Neutrophil (primary cell): ENCODE results near the gene GOLGA7B.

ENCODE experiments used
- H3K27ac ChIP-seq: fragments of 200-600 bp; sonication (generic); 2 replicates; pipeline ENCODE4 v1.5.1; 2016; ENCODE audit warnings: mild to moderate bottlenecking, moderate library complexity
- H3K27me3 ChIP-seq: fragments of 200-600 bp; sonication (generic); 2 replicates; pipeline ENCODE4 v1.6.0; 2016; ENCODE audit warnings: mild to moderate bottlenecking
- H3K36me3 ChIP-seq: fragments of 200-600 bp; sonication (generic); 2 replicates; pipeline ENCODE4 v1.5.1; 2017
- H3K4me1 ChIP-seq, 2 experiments: fragments of 200-600 bp in 1 of 2; sonication (generic) in 1 of 2; 1 replicate in 1 of 2; 2 replicates in 1 of 2; pipeline versions ENCODE4 v1.5.1 to v1.6.1; 2013 to 2016; ENCODE audit warnings: low read depth in 1 of 2, low read length in 1 of 2, mild to moderate bottlenecking in 1 of 2, moderate library complexity in 1 of 2; ENCODE audit not compliant: control insufficient read depth in 1 of 2, insufficient read depth in 1 of 2
- H3K4me3 ChIP-seq, 2 experiments: fragments of 200-600 bp in 1 of 2; sonication (generic) in 1 of 2; 1 replicate in 1 of 2; 2 replicates in 1 of 2; pipeline ENCODE4 v1.5.1; 2013 to 2016; ENCODE audit warnings: low read depth in 1 of 2, low read length in 1 of 2, mild to moderate bottlenecking in 1 of 2, moderate library complexity in 1 of 2
- H3K9me3 ChIP-seq: fragments of 200-600 bp; sonication (generic); 2 replicates; pipeline ENCODE4 v1.5.1; 2016
- CTCF ChIP-seq: fragments of 200-600 bp; sonication (generic); IDR thresholded peaks from 2 replicates; pipeline ENCODE4 v1.5.1; 2016; ENCODE audit warnings: antibody characterized with exemption

Gene GOLGA7B

GRCh38 chr10:97810446-97810845 lies 39.2 kb upstream of the GOLGA7B start:
- Histone ChIP-seq H3K4me3 (no peak overlapping the region), H3K4me1 (no peaks in the 10 kb centered on the region), H3K36me3 (no peaks in the 10 kb centered on the region), H3K9me3 (no peaks in the 10 kb centered on the region), H3K27ac (no peak overlapping the region), H3K27me3 (peaks cover 43% of the 10 kb centered on the region)
- no peak for TF ChIP-seq CTCF

- Histone ChIP-seq H3K27me3 (peaks cover 47% of the 10 kb centered on the region), H3K9me3 (no peaks in the 10 kb centered on the region), H3K36me3 (no peaks in the 10 kb centered on the region), H3K4me3 (no peak overlapping the region), H3K4me1 (no peaks in the 10 kb centered on the region), H3K27ac (no peak overlapping the region)
- no peak for TF ChIP-seq CTCF
Measured at GRCh38 chr10:97811958-97812357, 37.7 kb upstream of the GOLGA7B start.

- no peak for TF ChIP-seq CTCF
- Histone ChIP-seq H3K27ac (no peak overlapping the region), H3K27me3 (peaks cover 47% of the 10 kb centered on the region), H3K9me3 (no peaks in the 10 kb centered on the region), H3K4me3 (no peak overlapping the region), H3K36me3 (no peaks in the 10 kb centered on the region), H3K4me1 (no peaks in the 10 kb centered on the region)
Measured at GRCh38 chr10:97812696-97813095, 36.9 kb upstream of the GOLGA7B start.

- peaks cover 46% of the 10 kb centered on the region for H3K27me3 ChIP-seq
- no peak overlapping the region for H3K27ac ChIP-seq
- no peak overlapping the region for H3K4me3 ChIP-seq
- no peaks in the 10 kb centered on the region for H3K9me3 ChIP-seq
- no peak for TF ChIP-seq CTCF
- H3K4me1 ChIP-seq, result no peaks in the 10 kb centered on the region
- H3K36me3 ChIP-seq, result no peaks in the 10 kb centered on the region
Measured at GRCh38 chr10:97813311-97813710, 36.3 kb upstream of the GOLGA7B start.

GRCh38 chr10:97814996-97815395 lies 34.6 kb upstream of the GOLGA7B start:
- Histone ChIP-seq H3K4me1 (peaks cover 5 to 8% of the 10 kb centered on the region in 2 experiments), H3K27me3 (peaks cover 46% of the 10 kb centered on the region), H3K36me3 (no peaks in the 10 kb centered on the region), H3K9me3 (no peaks in the 10 kb centered on the region), H3K4me3 (no peak overlapping the region), H3K27ac (no peak overlapping the region)
- TF ChIP-seq CTCF, result no peak

- H3K36me3 ChIP-seq, result no peaks in the 10 kb centered on the region
- peaks cover 11 to 14% of the 10 kb centered on the region in 2 experiments for H3K4me1 ChIP-seq
- no peaks in the 10 kb centered on the region for H3K9me3 ChIP-seq
- TF ChIP-seq CTCF, result no peak
- no peak overlapping the region for H3K27ac ChIP-seq
- no peak overlapping the region for H3K4me3 ChIP-seq
- H3K27me3 ChIP-seq, result peaks cover 44% of the 10 kb centered on the region
Measured at GRCh38 chr10:97816609-97817008, 33.0 kb upstream of the GOLGA7B start.
